ENCODE data around the gene FBXW7. TPM values are rescaled to one million over a fixed set of nuclear protein-coding genes. Genes with fewer than 3 reads are reported as not detected.

FBXW7 gene
- total and polyA plus RNA-seq, 2 of the 8 experiments (the other 6 are each of a cell fraction or from before 2014, with no cell fraction given) = 6.0 to 26.7 TPM

- no peak for TF ChIP-seq RXRA (IDR thresholded peaks at IDR 0.05; ENCODE audit: insufficient read depth, low read depth, low read length)
- no peak for TF ChIP-seq SIN3A (conservative IDR thresholded peaks at IDR 0.05 in 1 of 2, IDR thresholded peaks at IDR 0.05 in 1 of 2; ENCODE audit: low read depth in 1 of 2, low read length in 2 of 2)
- no peak for TF ChIP-seq POLR2A (IDR thresholded peaks at IDR 0.05; ENCODE audit: control extremely low read depth in 1 of 2, low read depth in 2 of 2, low read length in 2 of 2)
- TF ChIP-seq ZNF274 (IDR thresholded peaks at IDR 0.05; ENCODE audit: borderline replicate concordance, extremely low read depth, low read length) = no peak
- TF ChIP-seq CTBP2 (IDR thresholded peaks at IDR 0.05; ENCODE audit: borderline replicate concordance, insufficient read depth, insufficient read length, low read length) = no peak
- no peak for TF ChIP-seq CREB1 (IDR thresholded peaks at IDR 0.05)
- TF ChIP-seq TCF12 (IDR thresholded peaks at IDR 0.05; ENCODE audit: low read depth, low read length) = no peak
These were observed 207.3 kb downstream of the FBXW7 start (continued) for GRCh38 chr4:152328582-152328981.
